ENCODE data around the gene SGF29.

Gene SGF29

GRCh38 chr16:28529124-28529523 is 24.6 kb upstream of the SGF29 start:
- H3K4me2 ChIP-seq (ENCODE audit: low read depth, low read length), result no peak overlapping the region
- H3K9ac ChIP-seq (ENCODE audit: low read length), result no peak overlapping the region
- H3K4me3 ChIP-seq (ENCODE audit: low read length), result no peak overlapping the region
- TF ChIP-seq EZH2 (optimal IDR thresholded peaks at IDR 0.05; ENCODE audit: low read depth, low read length), result no peak
- no peak for TF ChIP-seq CTCF (IDR thresholded peaks at IDR 0.05; ENCODE audit: low read length)
- TF ChIP-seq EZH2phosphoT487 (IDR thresholded peaks at IDR 0.05; ENCODE audit: low read length), result no peak
- H3K36me3 ChIP-seq (replicated peaks; ENCODE audit: insufficient read depth, low read length), result no peaks in the 10 kb centered on the region
- no peaks in the 10 kb centered on the region for H3K9me3 ChIP-seq (replicated peaks; ENCODE audit: insufficient read depth, low read length)
- no peaks in the 10 kb centered on the region for H3K79me2 ChIP-seq (ENCODE audit: low read length)
- H3K27me3 ChIP-seq (replicated peaks; ENCODE audit: insufficient read depth, low read length), result no peaks in the 10 kb centered on the region
- no peaks in the 10 kb centered on the region for H3K9me2 ChIP-seq (replicated peaks; ENCODE audit: insufficient read depth, low read length)
- H2AFZ ChIP-seq (ENCODE audit: low read length), result no peak overlapping the region
- H4K20me1 ChIP-seq (ENCODE audit: insufficient read depth, low read length), result no peaks in the 10 kb centered on the region
- H3F3A ChIP-seq (ENCODE audit: insufficient read depth, low read length), result no peaks in the 10 kb centered on the region
- DNase-seq, result no peak
- no peaks in the 10 kb centered on the region for H3K4me1 ChIP-seq (ENCODE audit: low read length)
- no peak overlapping the region for H3K27ac ChIP-seq (ENCODE audit: low read length)

- no peak for DNase-seq
- H3F3A ChIP-seq (ENCODE audit: insufficient read depth, low read length), result no peaks in the 10 kb centered on the region
- H2AFZ ChIP-seq (ENCODE audit: low read length), result no peak overlapping the region
- H4K20me1 ChIP-seq (ENCODE audit: insufficient read depth, low read length), result no peaks in the 10 kb centered on the region
- TF ChIP-seq EZH2phosphoT487 (IDR thresholded peaks at IDR 0.05; ENCODE audit: low read length) (no peak), CTCF (IDR thresholded peaks at IDR 0.05; ENCODE audit: low read length) (no peak), EZH2 (optimal IDR thresholded peaks at IDR 0.05; ENCODE audit: low read depth, low read length) (no peak)
- H3K4me3 ChIP-seq (ENCODE audit: low read length), result no peak overlapping the region
- no peaks in the 10 kb centered on the region for H3K9me2 ChIP-seq (replicated peaks; ENCODE audit: insufficient read depth, low read length)
- no peak overlapping the region for H3K27ac ChIP-seq (ENCODE audit: low read length)
- no peaks in the 10 kb centered on the region for H3K36me3 ChIP-seq (replicated peaks; ENCODE audit: insufficient read depth, low read length)
- no peaks in the 10 kb centered on the region for H3K27me3 ChIP-seq (replicated peaks; ENCODE audit: insufficient read depth, low read length)
- no peak overlapping the region for H3K9ac ChIP-seq (ENCODE audit: low read length)
- H3K4me1 ChIP-seq (ENCODE audit: low read length), result no peaks in the 10 kb centered on the region
- no peaks in the 10 kb centered on the region for H3K9me3 ChIP-seq (replicated peaks; ENCODE audit: insufficient read depth, low read length)
- no peaks in the 10 kb centered on the region for H3K79me2 ChIP-seq (ENCODE audit: low read length)
- no peak overlapping the region for H3K4me2 ChIP-seq (ENCODE audit: low read depth, low read length)
Measured at GRCh38 chr16:28531777-28532744, 21.7 kb upstream of the SGF29 start.

- no peaks in the 10 kb centered on the region for H3K9me3 ChIP-seq (replicated peaks; ENCODE audit: insufficient read depth, low read length)
- no peak overlapping the region for H3K4me2 ChIP-seq (ENCODE audit: low read depth, low read length)
- H3K4me3 ChIP-seq (ENCODE audit: low read length), result no peak overlapping the region
- no peaks in the 10 kb centered on the region for H3K27me3 ChIP-seq (replicated peaks; ENCODE audit: insufficient read depth, low read length)
- DNase-seq, result no peak
- no peak overlapping the region for H3K27ac ChIP-seq (ENCODE audit: low read length)
- H3K36me3 ChIP-seq (replicated peaks; ENCODE audit: insufficient read depth, low read length), result no peaks in the 10 kb centered on the region
- no peaks in the 10 kb centered on the region for H3F3A ChIP-seq (ENCODE audit: insufficient read depth, low read length)
- no peaks in the 10 kb centered on the region for H4K20me1 ChIP-seq (ENCODE audit: insufficient read depth, low read length)
- TF ChIP-seq CTCF (IDR thresholded peaks at IDR 0.05; ENCODE audit: low read length) (no peak), EZH2 (optimal IDR thresholded peaks at IDR 0.05; ENCODE audit: low read depth, low read length) (no peak), EZH2phosphoT487 (IDR thresholded peaks at IDR 0.05; ENCODE audit: low read length) (no peak)
- H3K4me1 ChIP-seq (ENCODE audit: low read length), result no peaks in the 10 kb centered on the region
- H3K79me2 ChIP-seq (ENCODE audit: low read length), result no peaks in the 10 kb centered on the region
- no peak overlapping the region for H3K9ac ChIP-seq (ENCODE audit: low read length)
- no peak overlapping the region for H2AFZ ChIP-seq (ENCODE audit: low read length)
- no peaks in the 10 kb centered on the region for H3K9me2 ChIP-seq (replicated peaks; ENCODE audit: insufficient read depth, low read length)
Measured at GRCh38 chr16:28532940-28533647, 20.6 kb upstream of the SGF29 start.
